HepG2 (cell line): ENCODE results near the gene COX6B1. TPM values are rescaled to one million over a fixed set of nuclear protein-coding genes. Genes with fewer than 3 reads are reported as not detected.
A peak's percentile ranks its signal among the peaks of the same experiment; 100 is the strongest.

ENCODE experiments used
- ARNTL ChIP-seq: sonication (generic); formaldehyde crosslinking; IDR thresholded peaks from 2 replicates; pipeline ENCODE4 v1.4.0; 2020; ENCODE audit warnings: mild to moderate bottlenecking, missing genetic modification reagents
- BHLHE40 ChIP-seq: IDR thresholded peaks from 2 replicates; pipeline ENCODE4 v1.6.1; 2011; ENCODE audit warnings: low read length, improper control_type of control experiment
- BRD4 ChIP-seq: sonication (generic); formaldehyde crosslinking; IDR thresholded peaks from 2 replicates; pipeline ENCODE4 v1.4.0; 2020; ENCODE audit warnings: missing genetic modification reagents
- DNMT3B ChIP-seq: conservative IDR thresholded peaks from 2 replicates; pipeline ENCODE4 v1.6.1; 2016; ENCODE audit warnings: missing biosample characterization, control low read depth
- GATAD2A ChIP-seq: IDR thresholded peaks from 2 replicates; pipeline ENCODE4 v1.6.1; 2016
- HES4 ChIP-seq: sonication (generic); formaldehyde crosslinking; IDR thresholded peaks from 2 replicates; pipeline ENCODE4 v1.9.0; 2021; ENCODE audit warnings: mild to moderate bottlenecking, missing genetic modification reagents, borderline replicate concordance
- HNRNPLL ChIP-seq: fragments of 200-400 bp; formaldehyde crosslinking; IDR thresholded peaks from 2 replicates; pipeline ENCODE4 v1.6.1; 2017; ENCODE audit warnings: mild to moderate bottlenecking, low read depth, low read length; ENCODE audit not compliant: poor library complexity, severe bottlenecking
- IRF2 ChIP-seq: IDR thresholded peaks from 2 replicates; pipeline ENCODE4 v1.6.1; 2018; ENCODE audit warnings: missing genetic modification reagents, missing compliant biosample characterization
- KDM5B ChIP-seq: sonication (generic); formaldehyde crosslinking; IDR thresholded peaks from 2 replicates; pipeline ENCODE4 v1.4.0; 2020; ENCODE audit warnings: missing genetic modification reagents, mild to moderate bottlenecking, borderline replicate concordance
- NCOA1 ChIP-seq: sonication (generic); formaldehyde crosslinking; IDR thresholded peaks from 2 replicates; pipeline ENCODE4 v1.9.0; 2021; ENCODE audit warnings: missing genetic modification reagents
- NFRKB ChIP-seq: fragments of 450-650 bp; IDR thresholded peaks from 2 replicates; pipeline ENCODE4 v1.6.1; 2017
- NFYB ChIP-seq: sonication (generic); formaldehyde crosslinking; IDR thresholded peaks from 2 replicates; pipeline ENCODE4 v1.4.0; 2020; ENCODE audit warnings: missing genetic modification reagents
- SIN3A ChIP-seq: IDR thresholded peaks from 2 replicates; pipeline ENCODE4 v1.6.1; 2011; ENCODE audit warnings: low read depth, mild to moderate bottlenecking, control low read depth, low read length, borderline replicate concordance
- ZNF121 ChIP-seq: sonication (generic); formaldehyde crosslinking; IDR thresholded peaks from 2 replicates; pipeline ENCODE4 v1.5.0; 2020; ENCODE audit warnings: mild to moderate bottlenecking, missing genetic modification reagents
- ZNF264 ChIP-seq: sonication (generic); formaldehyde crosslinking; IDR thresholded peaks from 2 replicates; pipeline ENCODE4 v1.4.0; 2020; ENCODE audit warnings: missing genetic modification reagents
- ZNF367 ChIP-seq: sonication (generic); formaldehyde crosslinking; IDR thresholded peaks from 2 replicates; pipeline ENCODE4 v1.4.0; 2020; ENCODE audit warnings: missing genetic modification reagents, borderline replicate concordance
- ZNF614 ChIP-seq: IDR thresholded peaks from 2 replicates; pipeline ENCODE4 v1.6.1; 2018; ENCODE audit warnings: missing biosample characterization, missing genetic modification reagents, inconsistent platforms, borderline replicate concordance
- ZNF777 ChIP-seq: sonication (generic); formaldehyde crosslinking; IDR thresholded peaks from 2 replicates; pipeline ENCODE4 v1.4.0; 2020; ENCODE audit warnings: missing genetic modification reagents
- ZNF792 ChIP-seq: IDR thresholded peaks from 2 replicates; pipeline ENCODE4 v1.6.1; 2016
- polyA plus RNA-seq, 8 experiments: library from polyadenylated mRNA; depleted of rRNA in 3 of 8; stranded (reverse) in 7 of 8; unstranded in 1 of 8; fragments of >200 nt; fragmentation: Illumina TruSeq in 4 of 8; extraction: Trizol in 4 of 8; gene quantifications; 2 replicates each; pipeline versions ENCODE4 v1.2.1 to v1.2.3, GENCODE V29; 2011 to 2016; ENCODE audit warnings: low read depth in 4 of 8, missing spikeins in 1 of 8, mixed read lengths in 1 of 8; ENCODE audit not compliant: insufficient read depth in 1 of 8
- total RNA-seq, 5 experiments: library from RNA; depleted of rRNA; stranded (reverse); fragments of >200 nt; fragmentation: Illumina TruSeq; extraction: Trizol; gene quantifications; 2 replicates each; pipeline ENCODE4 v1.2.3, GENCODE V29; 2016; ENCODE audit warnings: low read depth in 1 of 5
- TF ChIP-seq, protein P1 (sequence below): sonication (generic); formaldehyde crosslinking; IDR thresholded peaks from 2 replicates; pipeline ENCODE4 v1.4.0; 2020; ENCODE audit warnings: missing genetic modification reagents, mild to moderate bottlenecking, borderline replicate concordance
- TF ChIP-seq, protein P2 (sequence below): sonication (generic); formaldehyde crosslinking; IDR thresholded peaks from 2 replicates; pipeline ENCODE4 v1.4.0; 2020; ENCODE audit warnings: mild to moderate bottlenecking, missing genetic modification reagents
- TF ChIP-seq, protein P3 (sequence below): sonication (generic); formaldehyde crosslinking; IDR thresholded peaks from 2 replicates; pipeline ENCODE4 v1.4.0; 2020; ENCODE audit warnings: mild to moderate bottlenecking, missing genetic modification reagents
- TF ChIP-seq, protein P4 (sequence below): sonication (generic); formaldehyde crosslinking; IDR thresholded peaks from 2 replicates; pipeline ENCODE4 v1.8.1; 2023; ENCODE audit warnings: missing genetic modification reagents, mild to moderate bottlenecking, borderline replicate concordance

The COX6B1 gene
- total and polyA plus RNA-seq, 2 of the 13 experiments (the other 11 are each of a cell fraction or from before 2014, with no cell fraction given): 481 to 487 TPM

DNA sequence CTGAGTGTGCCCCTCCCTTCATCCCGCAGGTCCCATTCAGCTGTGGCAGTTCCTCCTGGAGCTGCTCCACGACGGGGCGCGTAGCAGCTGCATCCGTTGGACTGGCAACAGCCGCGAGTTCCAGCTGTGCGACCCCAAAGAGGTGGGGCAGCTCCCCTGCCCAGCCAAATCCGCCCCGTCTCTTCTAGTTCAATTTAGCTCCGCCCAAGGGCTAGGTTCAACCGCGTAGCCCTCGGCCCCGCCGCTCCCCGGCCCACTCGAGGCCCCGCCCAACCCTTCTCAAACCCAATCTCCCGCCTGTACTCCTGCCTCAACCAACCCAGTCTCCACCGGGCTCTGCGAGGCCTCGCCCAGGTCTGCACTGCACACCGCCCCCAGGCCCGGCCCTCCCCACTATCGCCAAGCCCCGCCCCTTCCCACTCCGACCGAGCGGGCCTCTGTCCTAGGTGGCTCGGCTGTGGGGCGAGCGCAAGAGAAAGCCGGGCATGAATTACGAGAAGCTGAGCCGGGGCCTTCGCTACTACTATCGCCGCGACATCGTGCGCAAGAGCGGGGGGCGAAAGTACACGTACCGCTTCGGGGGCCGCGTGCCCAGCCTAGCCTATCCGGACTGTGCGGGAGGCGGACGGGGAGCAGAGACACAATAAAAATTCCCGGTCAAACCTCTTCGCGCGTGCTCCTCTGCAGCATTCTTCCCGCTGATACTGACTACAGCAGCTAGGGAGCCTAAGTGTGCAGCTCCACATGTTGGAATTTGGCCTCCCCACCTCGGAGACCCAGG lies 3.7 kb upstream of the COX6B1 start (continued):
- TF ChIP-seq IRF2 (0 out of 2 replicates have a peak, but pooled peaks have one; percentile 1), ZNF792 (CRISPR knock-in tag) (no peak; the same call in 1 of the 2 replicates), NFRKB (no peak), KDM5B (CRISPR knock-in tag) (peak; percentile 60; the same call in 1 of the 2 replicates), DNMT3B (CRISPR knock-in tag) (no peak), ZNF264 (CRISPR knock-in tag) (0 out of 2 replicates have a peak, but pooled peaks have one; percentile 21), BHLHE40 (no peak), ZNF367 (CRISPR knock-in tag) (no peak), GATAD2A (CRISPR knock-in tag) (no peak), ZNF777 (CRISPR knock-in tag) (peak; percentile 91), BRD4 (CRISPR knock-in tag) (0 out of 2 replicates have a peak, but pooled peaks have one; percentile 34), HNRNPLL (peak; percentile 49), ZNF614 (CRISPR knock-in tag) (no peak), NFYB (CRISPR knock-in tag) (peak; percentile 48; the same call in 1 of the 2 replicates), ZNF121 (CRISPR knock-in tag) (peak; percentile 52; the same call in 1 of the 2 replicates), ARNTL (0 out of 2 replicates have a peak, but pooled peaks have one; percentile 20), NCOA1 (CRISPR knock-in tag) (peak; percentile 76), SIN3A (0 out of 2 replicates have a peak, but pooled peaks have one; percentile 21), HES4 (CRISPR knock-in tag) (0 out of 2 replicates have a peak, but pooled peaks have one; percentile 21)
- TF ChIP-seq, protein P1, sequence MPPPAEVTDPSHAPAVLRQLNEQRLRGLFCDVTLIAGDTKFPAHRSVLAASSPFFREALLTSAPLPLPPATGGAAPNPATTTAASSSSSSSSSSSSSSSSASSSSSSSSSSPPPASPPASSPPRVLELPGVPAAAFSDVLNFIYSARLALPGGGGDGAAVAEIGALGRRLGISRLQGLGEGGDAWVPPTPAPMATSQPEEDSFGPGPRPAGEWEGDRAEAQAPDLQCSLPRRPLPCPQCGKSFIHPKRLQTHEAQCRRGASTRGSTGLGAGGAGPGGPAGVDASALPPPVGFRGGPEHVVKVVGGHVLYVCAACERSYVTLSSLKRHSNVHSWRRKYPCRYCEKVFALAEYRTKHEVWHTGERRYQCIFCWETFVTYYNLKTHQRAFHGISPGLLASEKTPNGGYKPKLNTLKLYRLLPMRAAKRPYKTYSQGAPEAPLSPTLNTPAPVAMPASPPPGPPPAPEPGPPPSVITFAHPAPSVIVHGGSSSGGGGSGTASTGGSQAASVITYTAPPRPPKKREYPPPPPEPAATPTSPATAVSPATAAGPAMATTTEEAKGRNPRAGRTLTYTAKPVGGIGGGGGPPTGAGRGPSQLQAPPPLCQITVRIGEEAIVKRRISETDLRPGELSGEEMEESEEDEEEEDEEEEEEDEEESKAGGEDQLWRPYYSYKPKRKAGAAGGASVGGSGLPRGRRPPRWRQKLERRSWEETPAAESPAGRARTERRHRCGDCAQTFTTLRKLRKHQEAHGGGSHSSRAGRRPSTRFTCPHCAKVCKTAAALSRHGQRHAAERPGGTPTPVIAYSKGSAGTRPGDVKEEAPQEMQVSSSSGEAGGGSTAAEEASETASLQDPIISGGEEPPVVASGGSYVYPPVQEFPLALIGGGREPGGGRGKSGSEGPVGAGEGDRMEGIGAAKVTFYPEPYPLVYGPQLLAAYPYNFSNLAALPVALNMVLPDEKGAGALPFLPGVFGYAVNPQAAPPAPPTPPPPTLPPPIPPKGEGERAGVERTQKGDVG (CRISPR knock-in tag): 0 out of 2 replicates have a peak, but pooled peaks have one; percentile 24
- TF ChIP-seq, protein P2, sequence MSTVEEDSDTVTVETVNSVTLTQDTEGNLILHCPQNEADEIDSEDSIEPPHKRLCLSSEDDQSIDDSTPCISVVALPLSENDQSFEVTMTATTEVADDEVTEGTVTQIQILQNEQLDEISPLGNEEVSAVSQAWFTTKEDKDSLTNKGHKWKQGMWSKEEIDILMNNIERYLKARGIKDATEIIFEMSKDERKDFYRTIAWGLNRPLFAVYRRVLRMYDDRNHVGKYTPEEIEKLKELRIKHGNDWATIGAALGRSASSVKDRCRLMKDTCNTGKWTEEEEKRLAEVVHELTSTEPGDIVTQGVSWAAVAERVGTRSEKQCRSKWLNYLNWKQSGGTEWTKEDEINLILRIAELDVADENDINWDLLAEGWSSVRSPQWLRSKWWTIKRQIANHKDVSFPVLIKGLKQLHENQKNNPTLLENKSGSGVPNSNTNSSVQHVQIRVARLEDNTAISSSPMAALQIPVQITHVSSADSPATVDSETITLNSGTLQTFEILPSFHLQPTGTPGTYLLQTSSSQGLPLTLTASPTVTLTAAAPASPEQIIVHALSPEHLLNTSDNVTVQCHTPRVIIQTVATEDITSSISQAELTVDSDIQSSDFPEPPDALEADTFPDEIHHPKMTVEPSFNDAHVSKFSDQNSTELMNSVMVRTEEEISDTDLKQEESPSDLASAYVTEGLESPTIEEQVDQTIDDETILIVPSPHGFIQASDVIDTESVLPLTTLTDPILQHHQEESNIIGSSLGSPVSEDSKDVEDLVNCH (CRISPR knock-in tag): no peak
- TF ChIP-seq, protein P3, sequence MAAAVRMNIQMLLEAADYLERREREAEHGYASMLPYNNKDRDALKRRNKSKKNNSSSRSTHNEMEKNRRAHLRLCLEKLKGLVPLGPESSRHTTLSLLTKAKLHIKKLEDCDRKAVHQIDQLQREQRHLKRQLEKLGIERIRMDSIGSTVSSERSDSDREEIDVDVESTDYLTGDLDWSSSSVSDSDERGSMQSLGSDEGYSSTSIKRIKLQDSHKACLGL (CRISPR knock-in tag): peak; percentile 78
- TF ChIP-seq, protein P4, sequence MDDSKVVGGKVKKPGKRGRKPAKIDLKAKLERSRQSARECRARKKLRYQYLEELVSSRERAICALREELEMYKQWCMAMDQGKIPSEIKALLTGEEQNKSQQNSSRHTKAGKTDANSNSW (CRISPR knock-in tag): no peak
